Activated CD4-positive, alpha-beta memory T cell treated with anti-CD3 and anti-CD28 coated beads, Interleukin-2, amount 10 ng/mL, durations not matched to agents 7 days and 5 days (primary cell): Measurements from ENCODE around the gene CUL4A. TPM values are rescaled to one million over a fixed set of nuclear protein-coding genes. Genes with fewer than 3 reads are reported as not detected.

Experiments used
- CTCF ChIA-PET: fragments of 350-600 bp; sonication (Branson Sonifier 250); formaldehyde crosslinking; loops from one replicate; lab custom pipeline; 2021; ENCODE audit warnings: antibody characterized with exemption, inconsistent platforms; lab: Charles Lee
- POLR2A ChIA-PET: fragments of 350-600 bp; sonication (Branson Sonifier 250); formaldehyde crosslinking; loops from one replicate; lab custom pipeline; 2021; ENCODE audit warnings: antibody characterized with exemption; lab: Charles Lee
- DNase-seq: peaks from one replicate; pipeline ENCODE4 v3.0.0-alpha.2; 2020
- H3K27ac Mint-ChIP-seq: one replicate; pipeline ENCODE4 v1.8.0; 2021; ENCODE audit warnings: mild to moderate bottlenecking, mixed read lengths
- H3K27me3 Mint-ChIP-seq: one replicate; pipeline ENCODE4 v1.8.0; 2021; ENCODE audit warnings: mixed read lengths
- H3K36me3 Mint-ChIP-seq: one replicate; pipeline ENCODE4 v1.8.0; 2021; ENCODE audit warnings: low read depth, mixed read lengths
- H3K4me1 Mint-ChIP-seq: one replicate; pipeline ENCODE4 v1.8.0; 2021; ENCODE audit warnings: mixed read lengths
- H3K4me3 Mint-ChIP-seq: one replicate; pipeline ENCODE4 v1.8.0; 2021; ENCODE audit warnings: mild to moderate bottlenecking, mixed read lengths
- H3K9me3 Mint-ChIP-seq: one replicate; pipeline ENCODE4 v1.8.0; 2021; ENCODE audit warnings: mixed read lengths
- total RNA-seq, 2 experiments: library from RNA; stranded (reverse); gene quantifications; one replicate each; pipeline ENCODE4 v1.2.3, GENCODE V29; 2021

Gene CUL4A
- total RNA-seq, 2 experiments from 2014 or later, result 67.2 to 68.8 TPM

GRCh38 chr13:113201815-113202214 is 7.6 kb upstream of the CUL4A start:
- H3K36me3 Mint-ChIP-seq, result peaks cover 44% of the 10 kb centered on the region
- H3K9me3 Mint-ChIP-seq, result no peaks in the 10 kb centered on the region
- no peak overlapping the region for H3K4me3 Mint-ChIP-seq
- H3K27me3 Mint-ChIP-seq, result no peaks in the 10 kb centered on the region
- H3K27ac Mint-ChIP-seq, result no peak overlapping the region
- POLR2A ChIA-PET, result no interaction called here
- DNase-seq, result no peak
- CTCF ChIA-PET, result no interaction called here
- H3K4me1 Mint-ChIP-seq, result peaks cover 46% of the 10 kb centered on the region

- CTCF ChIA-PET, result no interaction called here
- Mint-ChIP-seq H3K27ac (no peak overlapping the region), H3K4me1 (peaks cover 55% of the 10 kb centered on the region), H3K36me3 (peaks cover 44% of the 10 kb centered on the region), H3K27me3 (no peaks in the 10 kb centered on the region), H3K9me3 (no peaks in the 10 kb centered on the region), H3K4me3 (no peak overlapping the region)
- POLR2A ChIA-PET, result interaction anchor here (1.5 kb wide), 1 partner anchor 11 kb away, joined by 3 read pairs; no protein-coding TSS in a partner anchor
- no peak for DNase-seq
These were observed 6.5 kb upstream of the CUL4A start for GRCh38 chr13:113202912-113203311.

- Mint-ChIP-seq H3K36me3 (peaks cover 40% of the 10 kb centered on the region), H3K9me3 (no peaks in the 10 kb centered on the region), H3K4me3 (no peak overlapping the region), H3K4me1 (peaks cover 55% of the 10 kb centered on the region), H3K27ac (no peak overlapping the region), H3K27me3 (no peaks in the 10 kb centered on the region)
- ChIA-PET CTCF (no interaction called here), POLR2A (interaction anchor here (1.2 to 1.5 kb wide), 2 partner anchors 12 to 17 kb away, joined by 3 to 4 read pairs; no protein-coding TSS in a partner anchor)
- DNase-seq, result no peak
These were observed 5.7 kb upstream of the CUL4A start for GRCh38 chr13:113203507-113204377.

GRCh38 chr13:113204378-113204734 is 5.1 kb upstream of the CUL4A start:
- H3K27me3 Mint-ChIP-seq, result no peaks in the 10 kb centered on the region
- no peak overlapping the region for H3K27ac Mint-ChIP-seq
- no peak overlapping the region for H3K4me3 Mint-ChIP-seq
- peaks cover 35% of the 10 kb centered on the region for H3K36me3 Mint-ChIP-seq
- no peak for DNase-seq
- no peaks in the 10 kb centered on the region for H3K9me3 Mint-ChIP-seq
- CTCF ChIA-PET, result no interaction called here
- H3K4me1 Mint-ChIP-seq, result peaks cover 55% of the 10 kb centered on the region
- POLR2A ChIA-PET, result interaction anchor here (1.2 to 1.5 kb wide), 2 partner anchors 12 to 17 kb away, joined by 3 to 4 read pairs; no protein-coding TSS in a partner anchor

GRCh38 chr13:113205428-113205931 is 3.9 kb upstream of the CUL4A start:
- Mint-ChIP-seq H3K4me1 (peaks cover 57% of the 10 kb centered on the region), H3K4me3 (peak overlapping the region; percentile 19)
- DNase-seq, result no peak

GRCh38 chr13:113207460-113207859 is 2.0 kb upstream of the CUL4A start:
- Mint-ChIP-seq H3K9me3 (peaks cover 2% of the 10 kb centered on the region), H3K4me1 (peaks cover 65% of the 10 kb centered on the region), H3K4me3 (peak overlapping the region; percentile 92), H3K27me3 (no peaks in the 10 kb centered on the region), H3K27ac (peak overlapping the region; percentile 81), H3K36me3 (peaks cover 43% of the 10 kb centered on the region)
- no peak for DNase-seq
- POLR2A ChIA-PET, result interaction anchor here (1.0 to 4.5 kb wide), 5 partner anchors 22 to 379 kb away, joined by 3 to 77 read pairs (median 4); no protein-coding TSS in a partner anchor
- CTCF ChIA-PET, result no interaction called here

More at GRCh38 chr13:113205428-113205931, 3.9 kb upstream of the CUL4A start:
- no peaks in the 10 kb centered on the region for H3K9me3 Mint-ChIP-seq
- no peaks in the 10 kb centered on the region for H3K27me3 Mint-ChIP-seq
- CTCF ChIA-PET, result no interaction called here
- H3K36me3 Mint-ChIP-seq, result peaks cover 30% of the 10 kb centered on the region
- POLR2A ChIA-PET, result interaction anchor here (1.2 kb wide), 1 partner anchor 18 kb away, joined by 4 read pairs; no protein-coding TSS in a partner anchor
- peak overlapping the region; percentile 66 for H3K27ac Mint-ChIP-seq

GRCh38 chr13:113207890-113208420 is 1.5 kb upstream of the CUL4A start:
- peaks cover 2% of the 10 kb centered on the region for H3K9me3 Mint-ChIP-seq
- H3K36me3 Mint-ChIP-seq, result peaks cover 43% of the 10 kb centered on the region
- POLR2A ChIA-PET, result interaction anchor here (1.0 to 4.5 kb wide), 11 partner anchors 10 to 378 kb away, joined by 3 to 77 read pairs (median 11); partner anchors contain the start of gene LAMP1
- no peak for DNase-seq
- peak overlapping the region; percentile 92 for H3K4me3 Mint-ChIP-seq
- H3K27ac Mint-ChIP-seq, result peak overlapping the region; percentile 81
- H3K4me1 Mint-ChIP-seq, result peaks cover 65% of the 10 kb centered on the region
- H3K27me3 Mint-ChIP-seq, result no peaks in the 10 kb centered on the region
- CTCF ChIA-PET, result interaction anchor here (1.4 kb wide), 1 partner anchor 32 kb away, joined by 4 read pairs; no protein-coding TSS in a partner anchor

- H3K9me3 Mint-ChIP-seq, result peaks cover 2% of the 10 kb centered on the region
- POLR2A ChIA-PET, result interaction anchor here (1.0 to 4.5 kb wide), 21 partner anchors 9 to 281 kb away, joined by 3 to 77 read pairs (median 8); partner anchors contain the start of genes DCUN1D2, LAMP1 and MCF2L
- CTCF ChIA-PET, result interaction anchor here (0.8 to 1.4 kb wide), 2 partner anchors 10 to 33 kb away, joined by 3 to 4 read pairs; no protein-coding TSS in a partner anchor
- peaks cover 65% of the 10 kb centered on the region for H3K4me1 Mint-ChIP-seq
- peaks cover 45% of the 10 kb centered on the region for H3K36me3 Mint-ChIP-seq
- H3K27ac Mint-ChIP-seq, result peak within 1 kb of the TSS; percentile 81
- peak within 1 kb of the TSS; percentile 92 for H3K4me3 Mint-ChIP-seq
- no peaks in the 10 kb centered on the region for H3K27me3 Mint-ChIP-seq
- DNase-seq, result peak; percentile 91
These were observed 735 bp upstream of the CUL4A start, which contains the start of gene PCID2 for GRCh38 chr13:113208421-113209335. Gene PCID2, minus strand, starts transcription at chr13:113208669. Its CDS starts 35 bp downstream, at chr13:113208634.

GRCh38 chr13:113209759-113210421 is 477 bp downstream of the CUL4A start:
- ChIA-PET CTCF (interaction anchor here (0.8 to 1.1 kb wide), 6 partner anchors 9 to 267 kb away, joined by 3 read pairs; no protein-coding TSS in a partner anchor), POLR2A (interaction anchor here (0.7 to 4.5 kb wide), 25 partner anchors 8 to 1048 kb away, joined by 3 to 77 read pairs (median 6); partner anchors contain the start of genes DCUN1D2, LAMP1 and MCF2L)
- Mint-ChIP-seq H3K36me3 (peaks cover 50% of the 10 kb centered on the region), H3K4me3 (peak overlapping the region; percentile 84), H3K27ac (peak overlapping the region; percentile 89), H3K27me3 (no peaks in the 10 kb centered on the region), H3K4me1 (peaks cover 62% of the 10 kb centered on the region), H3K9me3 (peaks cover 2% of the 10 kb centered on the region)
- peak; percentile 79 for DNase-seq

- peaks cover 53% of the 10 kb centered on the region for H3K4me1 Mint-ChIP-seq
These were observed 1.4 kb downstream of the CUL4A start for GRCh38 chr13:113210833-113211232.

GRCh38 chr13:113211774-113212173 is 2.4 kb downstream of the CUL4A start:
- no peak for DNase-seq
- H3K4me3 Mint-ChIP-seq, result peak overlapping the region; percentile 53
- ChIA-PET CTCF (no interaction called here), POLR2A (no interaction called here)
- peaks cover 44% of the 10 kb centered on the region for H3K4me1 Mint-ChIP-seq
- no peaks in the 10 kb centered on the region for H3K27me3 Mint-ChIP-seq
- H3K36me3 Mint-ChIP-seq, result peaks cover 35% of the 10 kb centered on the region
- H3K9me3 Mint-ChIP-seq, result peaks cover 2% of the 10 kb centered on the region
- H3K27ac Mint-ChIP-seq, result no peak overlapping the region

More at GRCh38 chr13:113210833-113211232, 1.4 kb downstream of the CUL4A start:
- peak overlapping the region; percentile 84 for H3K4me3 Mint-ChIP-seq
- no peak for DNase-seq
- H3K9me3 Mint-ChIP-seq, result peaks cover 2% of the 10 kb centered on the region
- H3K27ac Mint-ChIP-seq, result peak overlapping the region; percentile 52
- POLR2A ChIA-PET, result interaction anchor here (4.5 kb wide), 1 partner anchor 26 kb away, joined by 77 read pairs; no protein-coding TSS in a partner anchor
- no peaks in the 10 kb centered on the region for H3K27me3 Mint-ChIP-seq
- peaks cover 41% of the 10 kb centered on the region for H3K36me3 Mint-ChIP-seq
- CTCF ChIA-PET, result no interaction called here
